IMR-90 (cell line): ENCODE data around the gene TDG. TPM values are rescaled to one million over a fixed set of nuclear protein-coding genes. Genes with fewer than 3 reads are reported as not detected.

ENCODE experiments used
- ATAC-seq: fragments of 200-7000 bp; cut with Tn5 transposase; 2 replicates; pipeline ENCODE4 v1.9.1; 2020; ENCODE audit warnings: low read depth, mild to moderate bottlenecking, moderate library complexity
- BruUV-seq: library from RNA; stranded (reverse); fragments of 400-500 nt; replicated peaks from 2 replicates; lab custom pipeline; 2021; lab: Mats Ljungman, UMichigan
- CTCF ChIA-PET: fragments of 300-600 bp; formaldehyde crosslinking; extraction: SDS; loops from one replicate; lab custom pipeline; 2021; ENCODE audit warnings: antibody characterized with exemption; lab: Yijun Ruan, JAX
- POLR2A ChIA-PET: fragments of 300-600 bp; sonication (Branson Sonifier 250); formaldehyde crosslinking; loops from one replicate; lab custom pipeline; 2022; ENCODE audit warnings: antibody characterized with exemption; ENCODE audit not compliant: unreplicated experiment; lab: Charles Lee
- DNase-seq: peaks from one replicate; pipeline ENCODE4 v3.0.0; 2013
- H2AFZ ChIP-seq: replicated peaks from 2 replicates; pipeline ENCODE3; 2013; ENCODE audit warnings: low read length, mild to moderate bottlenecking; ENCODE audit not compliant: poor library complexity
- H2AK5ac ChIP-seq: 2 replicates; pipeline ENCODE4 v1.6.1; 2013; ENCODE audit warnings: low read depth, low read length, inconsistent platforms
- H2AK9ac ChIP-seq: replicated peaks from 2 replicates; pipeline ENCODE3; 2013; ENCODE audit warnings: mild to moderate bottlenecking, low read depth, low read length, moderate library complexity; ENCODE audit not compliant: poor library complexity
- H2BK120ac ChIP-seq: 2 replicates; pipeline ENCODE4 v1.6.1; 2013; ENCODE audit warnings: low read depth, low read length, inconsistent platforms
- H2BK15ac ChIP-seq: 3 replicates; pipeline ENCODE4 v1.6.1; 2013; ENCODE audit warnings: low read depth, low read length, inconsistent platforms
- H2BK20ac ChIP-seq: 2 replicates; pipeline ENCODE4 v1.6.1; 2013; ENCODE audit warnings: low read depth, mild to moderate bottlenecking, inconsistent platforms, low read length, moderate library complexity
- H2BK5ac ChIP-seq: 2 replicates; pipeline ENCODE4 v1.6.1; 2013; ENCODE audit warnings: mild to moderate bottlenecking, low read depth, low read length, inconsistent platforms; ENCODE audit not compliant: poor library complexity, severe bottlenecking
- H3K14ac ChIP-seq: replicated peaks from 2 replicates; pipeline ENCODE4 v1.6.1; 2013; ENCODE audit warnings: low read depth, low read length, inconsistent platforms
- H3K18ac ChIP-seq: 2 replicates; pipeline ENCODE4 v1.6.1; 2013; ENCODE audit warnings: low read depth, low read length, control low read depth
- H3K23ac ChIP-seq: 2 replicates; pipeline ENCODE4 v1.6.1; 2013; ENCODE audit warnings: low read depth, low read length, inconsistent platforms
- H3K27ac ChIP-seq: 2 replicates; pipeline ENCODE4 v1.5.1; 2013; ENCODE audit warnings: mild to moderate bottlenecking, control low read depth, low read length; ENCODE audit not compliant: insufficient read depth
- H3K27me3 ChIP-seq: 2 replicates; pipeline ENCODE4 v1.6.1; 2013; ENCODE audit warnings: low read length; ENCODE audit not compliant: control insufficient read depth, insufficient read depth
- H3K36me3 ChIP-seq: 2 replicates; pipeline ENCODE4 v1.6.1; 2013; ENCODE audit warnings: low read length, mixed read lengths; ENCODE audit not compliant: control insufficient read depth, insufficient read depth
- H3K4ac ChIP-seq: 2 replicates; pipeline ENCODE4 v1.6.1; 2013; ENCODE audit warnings: low read depth, low read length, inconsistent platforms
- H3K4me1 ChIP-seq: 2 replicates; pipeline ENCODE4 v1.6.1; 2013; ENCODE audit warnings: low read length, mixed read lengths; ENCODE audit not compliant: control insufficient read depth, insufficient read depth
- H3K4me2 ChIP-seq: 2 replicates; pipeline ENCODE4 v1.6.1; 2013; ENCODE audit warnings: low read depth, mild to moderate bottlenecking, control low read depth, low read length, moderate library complexity
- H3K4me3 ChIP-seq: 2 replicates; pipeline ENCODE4 v1.5.1; 2013; ENCODE audit warnings: low read depth, mild to moderate bottlenecking, control low read depth, low read length, moderate library complexity; ENCODE audit not compliant: insufficient read depth
- H3K56ac ChIP-seq: 2 replicates; pipeline ENCODE4 v1.6.1; 2013; ENCODE audit warnings: low read length, inconsistent platforms; ENCODE audit not compliant: insufficient read depth; ENCODE audit errors: extremely low read depth
- H3K79me1 ChIP-seq, 2 experiments: 2 replicates each; pipeline ENCODE4 v1.6.1; 2013; ENCODE audit warnings: low read length in 2 of 2, inconsistent platforms in 1 of 2, low read depth in 1 of 2
- H3K9ac ChIP-seq: 2 replicates; pipeline ENCODE4 v1.6.1; 2013; ENCODE audit warnings: low read depth, low read length, control low read depth
- H3K9me1 ChIP-seq: 2 replicates; pipeline ENCODE4 v1.6.1; 2013; ENCODE audit warnings: low read length, inconsistent platforms; ENCODE audit not compliant: insufficient read depth
- H3K9me3 ChIP-seq: 2 replicates; pipeline ENCODE4 v1.6.1; 2013; ENCODE audit warnings: low read length; ENCODE audit not compliant: control insufficient read depth, insufficient read depth
- H4K20me1 ChIP-seq: 2 replicates; pipeline ENCODE4 v1.6.1; 2013; ENCODE audit warnings: low read length, inconsistent platforms; ENCODE audit not compliant: insufficient read depth
- H4K5ac ChIP-seq: 2 replicates; pipeline ENCODE4 v1.6.1; 2013; ENCODE audit warnings: mild to moderate bottlenecking, low read depth, low read length, control low read depth
- H4K8ac ChIP-seq, 2 experiments: 2 replicates each; pipeline ENCODE4 v1.6.1; 2013; ENCODE audit warnings: low read depth in 2 of 2, low read length in 2 of 2, control low read depth in 1 of 2, inconsistent platforms in 1 of 2
- H4K91ac ChIP-seq: 2 replicates; pipeline ENCODE4 v1.6.1; 2013; ENCODE audit warnings: low read depth, low read length, inconsistent platforms; ENCODE audit not compliant: insufficient read depth
- CEBPB ChIP-seq: IDR thresholded peaks from 2 replicates; pipeline ENCODE4 v1.6.1; 2012; ENCODE audit warnings: low read depth, low read length, improper control_type of control experiment
- CTCF ChIP-seq: conservative IDR thresholded peaks from 2 replicates; pipeline ENCODE4 v1.5.1; 2012; ENCODE audit warnings: mild to moderate bottlenecking, low read depth, low read length, improper control_type of control experiment
- POLR2A ChIP-seq: IDR thresholded peaks from 2 replicates; pipeline ENCODE4 v1.6.1; 2012; ENCODE audit warnings: mild to moderate bottlenecking, low read depth, low read length
- RAD21 ChIP-seq: IDR thresholded peaks from 2 replicates; pipeline ENCODE4 v1.6.1; 2012; ENCODE audit warnings: low read length, improper control_type of control experiment
- WGBS, 2 experiments: methylation state at CpG; one replicate each; pipeline versions ENCODE4 v1.1.5 to v1.1.7; 2013; ENCODE audit warnings: missing lambda C conversion rate in 2 of 2; ENCODE audit not compliant: insufficient read length in 1 of 2; ENCODE audit errors: extremely low coverage in 2 of 2; 5-methylcytosine and 5-hydroxymethylcytosine counted together
- dilution Hi-C: fragments of 300-500 bp; cut with HindIII; formaldehyde crosslinking; loops from one replicate; pipeline ENCODE4 v1.14.3; 2018; ENCODE audit warnings: low sequenced_read_pairs; ENCODE audit not compliant: unreplicated experiment
- in situ Hi-C: fragments of 300-500 bp; cut with MboI; formaldehyde crosslinking; loops from 3 replicates; pipeline ENCODE4 v1.14.3; 2019; ENCODE audit warnings: low sequenced_read_pairs, inconsistent platforms, mixed read lengths
- intact Hi-C: fragments of 100-400 bp; cut with micrococcal nuclease; formaldehyde crosslinking; loops from 2 replicates; pipeline ENCODE4 v1.10.0; 2022
- polyA plus RNA-seq, 3 experiments: library from polyadenylated mRNA; depleted of rRNA; stranded (reverse); fragments of >200 nt; gene quantifications; 2 replicates each; pipeline ENCODE4 v1.2.3, GENCODE V29; 2012; ENCODE audit warnings: low replicate concordance in 1 of 3
- total RNA-seq: library from RNA; depleted of rRNA; stranded (reverse); fragments of >200 nt; gene quantifications from 2 replicates; pipeline ENCODE4 v1.2.3, GENCODE V29; 2012

Gene TDG
- total and polyA plus RNA-seq, 2 of the 4 experiments (the other 2 are of a cell fraction): 14.0 to 14.7 TPM

DNA sequence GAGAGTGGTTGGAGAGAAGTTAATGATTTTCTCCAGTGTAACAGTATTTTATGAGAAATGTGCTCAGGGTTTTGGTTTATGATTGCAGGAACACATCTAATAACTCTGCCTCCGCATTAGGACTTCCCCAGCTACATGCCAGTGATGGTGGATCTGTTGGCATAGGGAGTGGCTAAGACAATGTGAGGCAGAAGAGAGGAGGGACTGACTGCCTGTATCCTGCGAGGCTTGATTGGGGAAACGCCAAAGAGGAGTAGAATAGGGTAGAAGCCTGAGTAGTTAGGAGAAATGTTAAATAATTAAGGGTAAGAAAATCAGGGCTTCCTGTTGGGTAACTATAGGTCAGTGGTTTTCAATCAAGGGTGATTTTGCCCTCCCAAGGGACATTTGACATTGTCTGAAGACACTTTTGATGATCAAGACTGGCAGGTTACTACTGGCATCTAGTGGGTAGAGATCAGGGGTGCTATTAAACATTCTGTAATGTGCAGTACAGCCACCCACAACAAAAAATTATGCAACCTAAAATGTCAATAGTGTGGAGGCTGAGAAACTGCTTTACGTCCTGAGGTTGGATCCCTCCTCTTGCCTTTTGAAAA lies 12.8 kb downstream of the TDG start:
- Histone ChIP-seq H3K4me3 (no peak overlapping the region), H2BK15ac (no peak overlapping the region), H2AFZ (no peak overlapping the region), H3K27ac (no peak overlapping the region), H3K14ac (no peak overlapping the region), H3K9ac (no peak overlapping the region), H3K79me1 (peaks cover 30 to 58% of the 10 kb centered on the region in 2 experiments), H4K20me1 (peaks cover 27% of the 10 kb centered on the region), H2BK120ac (no peak overlapping the region), H2AK5ac (no peak overlapping the region), H4K8ac (no peak overlapping the region), H2BK20ac (no peak overlapping the region), H2BK5ac (no peak overlapping the region), H4K91ac (no peak overlapping the region), H3K9me1 (peaks cover 3% of the 10 kb centered on the region; the same call in 1 of the 2 replicates), H3K23ac (0 out of 2 replicates have a peak overlapping the region, but pooled peaks have one; percentile 11), H3K9me3 (no peaks in the 10 kb centered on the region), H3K56ac (no peak overlapping the region), H3K18ac (no peak overlapping the region), H3K4me1 (no peaks in the 10 kb centered on the region), H3K36me3 (peaks cover 38% of the 10 kb centered on the region), H3K4ac (no peak overlapping the region), H3K4me2 (no peak overlapping the region), H3K27me3 (no peaks in the 10 kb centered on the region), H2AK9ac (no peak overlapping the region), H4K5ac (no peak overlapping the region)
- DNase-seq (no peak), ATAC-seq (no peak)
- CTCF ChIA-PET: no interaction called here
- TF ChIP-seq CEBPB (no peak), CTCF (no peak), RAD21 (no peak), POLR2A (no peak)
- no TSS peak for BruUV-seq
- intact Hi-C loops (no loop called here), dilution Hi-C loops (no loop called here), in situ Hi-C loops (no loop called here)
- POLR2A ChIA-PET: no interaction called here
- 83% methylated on average over 2 of the region's 4 CpGs; no CpG with 5 or more reads in 1 of the 2 experiments for WGBS, 2 experiments
